Activated T-helper 9 cell treated with anti-CD3 and anti-CD28 coated beads, Interleukin-2, amount 50 U/mL, for 16 hours (primary cell): Measurements from ENCODE around the gene TSC22D2.

Source experiments
- DNase-seq: peaks from one replicate; pipeline ENCODE4 v3.0.0-alpha.2; 2020; ENCODE audit warnings: low read depth

Gene TSC22D2

DNA sequence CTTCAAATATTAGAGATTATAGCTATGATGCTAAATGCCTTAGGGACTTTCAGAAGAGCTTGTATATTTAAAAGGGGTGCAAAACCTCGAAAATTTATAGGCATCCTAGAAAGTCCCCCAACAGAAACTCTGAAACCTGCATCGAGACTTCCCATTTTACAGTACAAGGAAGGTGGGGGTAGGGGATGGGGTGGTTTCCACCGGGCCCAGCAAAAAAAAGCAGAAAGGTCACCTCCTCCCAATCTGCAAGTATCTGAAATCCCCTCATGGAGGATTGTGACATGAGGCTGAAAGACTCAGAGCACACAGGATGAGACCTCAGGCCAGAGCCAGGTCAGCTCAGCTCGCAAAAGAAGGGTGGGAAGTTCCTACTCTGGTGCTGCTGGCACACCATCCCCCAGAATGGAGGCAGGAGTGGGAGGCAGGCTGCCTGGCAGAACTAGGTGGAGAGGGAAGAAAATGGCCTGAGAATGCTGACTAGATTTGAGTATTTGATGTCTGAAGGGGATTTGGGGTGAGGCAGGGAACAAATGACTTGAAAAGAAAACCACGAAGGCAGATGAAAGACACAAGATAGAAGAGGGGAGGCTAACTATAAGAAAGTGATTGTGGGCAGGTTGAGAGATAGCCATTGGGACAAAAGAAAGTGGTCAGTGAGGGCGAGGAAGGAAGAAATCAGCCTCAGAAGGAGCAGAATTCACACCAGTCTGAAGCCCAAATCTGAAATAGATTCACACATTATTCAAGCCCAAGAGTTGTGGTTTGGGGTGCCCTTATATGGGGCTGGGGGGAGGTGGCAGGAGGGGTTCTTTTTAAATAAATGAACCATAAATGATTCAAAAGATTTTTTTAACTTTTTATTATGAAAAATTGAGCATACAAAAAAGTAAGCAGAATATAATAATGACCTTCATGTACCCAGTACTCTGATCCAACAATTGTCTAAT lies 22.5 kb upstream of the TSC22D2 start:
- DNase-seq: no peak

DNA sequence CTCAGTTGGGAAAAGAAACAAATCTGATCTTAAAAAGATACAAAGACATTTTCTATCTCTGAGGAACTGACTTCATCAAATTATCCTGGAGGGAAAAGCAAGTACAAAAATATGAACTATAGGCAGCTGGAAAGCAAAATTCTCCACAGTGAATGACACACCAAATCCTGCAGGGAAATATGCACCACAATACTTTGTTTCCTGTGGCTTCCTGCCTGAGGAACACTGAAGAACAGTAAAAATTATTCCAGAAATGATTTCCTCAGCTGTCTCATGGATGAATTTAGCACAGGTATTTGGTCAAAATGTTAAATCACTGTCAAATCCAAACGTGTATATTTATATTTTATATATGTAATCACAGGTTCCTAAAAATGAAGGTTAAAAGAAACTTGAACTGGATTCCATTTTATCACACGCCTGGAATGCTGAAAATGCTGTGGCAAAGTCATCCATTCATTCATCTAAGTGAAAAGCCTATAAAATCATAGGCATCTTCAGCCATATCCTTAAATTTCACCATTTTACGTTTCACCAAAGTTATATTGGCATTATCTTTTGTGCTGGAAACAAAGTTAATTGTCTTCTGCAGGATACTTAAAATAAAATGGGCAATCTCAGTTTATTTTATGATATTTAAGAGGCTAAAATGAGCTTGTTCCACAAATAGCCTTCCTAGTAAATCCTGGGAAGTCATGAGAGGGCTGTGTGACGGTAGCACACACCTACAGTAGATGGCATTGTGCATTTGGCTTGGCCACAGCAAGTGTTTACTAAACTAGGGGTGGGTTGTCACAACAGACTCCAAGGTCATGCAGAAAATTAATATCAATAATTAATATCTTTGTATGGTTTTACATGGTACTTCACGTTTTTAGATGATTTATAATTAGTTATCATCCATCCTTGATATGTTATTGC lies 19.3 kb upstream of the TSC22D2 start:
- no peak for DNase-seq

DNA sequence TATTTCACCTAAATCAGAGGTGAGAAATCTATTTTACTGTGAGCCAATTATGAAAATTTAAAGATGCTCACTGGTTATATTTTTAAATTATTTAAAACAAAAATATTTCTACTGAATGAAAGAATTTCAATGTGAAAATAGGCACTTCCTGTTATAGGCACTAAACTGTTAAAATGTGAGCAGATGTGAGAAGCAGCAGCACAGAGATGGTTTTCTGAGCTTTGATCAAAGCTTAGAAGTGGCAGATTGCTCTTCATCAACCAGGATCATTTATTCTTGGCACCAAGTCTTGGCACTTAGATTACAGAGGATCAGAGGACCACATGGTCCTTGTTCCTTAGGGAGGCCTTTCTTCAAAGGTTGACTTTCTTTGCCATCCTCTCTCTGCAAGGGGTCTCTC lies 18.0 kb upstream of the TSC22D2 start:
- no peak for DNase-seq

DNA sequence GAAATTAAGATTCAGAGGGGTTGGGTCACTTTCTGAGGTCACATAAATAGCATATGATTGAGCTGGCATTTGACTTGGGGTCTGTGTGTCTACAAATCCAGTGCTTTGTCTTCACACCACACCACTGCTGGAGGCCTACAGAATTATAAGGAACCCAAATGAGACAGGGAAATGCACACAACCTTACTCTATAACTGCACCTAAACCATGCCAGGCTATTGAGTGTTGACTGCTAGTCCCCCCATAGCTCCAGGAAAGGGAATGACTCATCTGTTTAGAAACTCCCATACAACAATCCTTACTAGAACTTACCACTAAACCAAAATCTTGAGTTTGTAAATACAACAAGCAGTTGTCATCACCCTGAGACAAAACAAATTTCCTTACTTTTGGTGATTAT lies 16.9 kb upstream of the TSC22D2 start:
- DNase-seq: no peak

DNA sequence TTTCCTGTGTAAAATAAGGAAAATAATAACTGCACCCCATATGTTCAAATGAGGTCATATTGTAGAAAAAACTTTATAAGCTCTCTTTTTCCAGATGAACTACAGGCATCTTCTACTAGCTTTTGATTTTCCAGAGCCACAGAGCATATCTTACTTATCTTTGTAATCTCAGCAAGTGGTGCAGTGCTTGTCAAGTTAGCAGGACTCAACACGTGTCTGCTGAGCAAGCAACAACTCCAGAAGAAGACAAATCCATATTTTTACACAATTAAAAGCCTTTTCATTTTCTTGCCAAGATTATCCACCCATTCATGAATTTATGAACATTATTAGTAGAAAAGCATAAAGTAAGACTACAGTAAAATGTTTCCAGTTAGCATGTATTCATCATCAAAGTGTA lies 14.4 kb upstream of the TSC22D2 start:
- no peak for DNase-seq

DNA sequence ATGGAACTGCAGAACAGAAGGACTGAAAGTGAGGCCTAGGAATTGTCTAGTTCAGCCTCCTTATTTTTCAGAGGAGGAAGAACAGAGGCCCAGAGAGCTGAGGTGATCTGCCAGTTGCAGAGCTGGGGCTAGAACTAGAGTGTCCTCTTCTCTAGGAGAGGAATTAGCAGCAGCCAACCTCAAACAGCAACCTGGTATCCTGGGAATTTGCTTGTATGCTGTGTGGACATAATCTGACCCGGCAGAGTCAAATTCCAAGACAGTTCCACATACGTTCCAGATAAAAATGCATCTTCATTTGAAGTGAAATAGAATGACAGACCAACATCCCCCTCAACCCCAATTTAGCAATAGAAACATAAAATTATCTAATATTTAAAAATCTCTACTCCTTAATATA lies 13.5 kb upstream of the TSC22D2 start:
- DNase-seq: no peak

DNA sequence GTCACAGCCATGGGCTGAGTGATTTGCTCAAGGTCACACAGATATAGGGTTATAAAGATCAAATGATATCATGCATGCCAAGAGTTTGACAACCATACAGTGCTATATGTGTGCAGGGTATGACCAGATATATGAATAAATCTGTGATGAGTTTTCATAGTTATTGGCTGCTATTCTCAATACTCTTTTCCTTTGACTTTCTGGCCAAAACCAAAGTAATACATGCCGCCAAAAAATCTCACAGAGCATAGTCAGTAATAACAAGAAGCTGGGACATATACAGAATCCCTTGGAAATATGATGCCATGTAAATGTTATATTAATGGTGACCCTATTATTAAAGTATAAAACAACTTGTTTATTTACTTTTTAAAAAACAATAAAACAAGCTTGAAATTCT lies 11.6 kb upstream of the TSC22D2 start:
- no peak for DNase-seq

DNA sequence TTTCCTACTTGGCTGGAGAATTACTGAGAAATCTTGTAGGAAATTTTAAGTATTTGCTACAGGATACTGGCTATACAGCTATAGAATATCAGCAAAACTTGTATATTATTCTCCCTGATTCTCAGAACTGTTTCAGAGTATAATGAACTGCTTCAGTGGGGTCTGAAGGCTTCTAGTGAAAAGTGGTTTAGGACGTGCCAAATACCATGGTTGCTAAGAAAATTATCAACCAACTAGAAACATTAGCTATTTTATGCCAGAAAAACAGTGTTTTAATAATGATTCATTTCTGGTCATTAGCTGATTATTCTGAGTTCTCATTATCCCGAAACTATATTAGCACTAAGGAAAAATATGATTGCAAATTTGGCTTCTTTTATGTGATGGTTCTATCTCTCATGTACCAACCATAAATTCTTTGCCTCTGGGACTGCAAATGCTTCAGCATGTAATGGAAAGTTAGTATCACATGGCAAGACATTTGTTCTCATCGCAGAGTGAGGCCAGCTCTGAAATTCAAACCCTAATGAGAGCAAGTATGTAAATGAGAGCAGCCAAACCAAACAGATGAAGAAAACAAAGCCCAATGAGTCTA lies 11.0 kb upstream of the TSC22D2 start:
- no peak for DNase-seq

DNA sequence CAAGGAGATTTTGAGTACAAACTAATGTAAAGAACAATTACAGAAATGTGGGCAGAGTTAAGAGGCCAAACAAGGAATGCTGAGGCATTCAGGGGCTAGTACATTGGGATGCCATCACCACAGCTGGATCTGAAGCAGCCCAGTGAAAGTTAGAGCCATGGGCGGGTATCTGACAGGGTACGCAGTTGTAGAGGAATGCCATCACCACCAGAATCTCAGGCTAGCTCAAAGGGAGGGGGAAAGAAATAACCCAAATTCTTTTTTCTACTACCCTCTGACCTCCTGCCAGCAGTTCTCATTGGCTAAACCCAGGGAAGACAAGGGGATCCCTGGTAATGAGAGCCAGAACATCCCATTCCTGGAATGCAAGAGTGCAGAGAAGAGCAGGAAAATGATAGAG lies 9.0 kb upstream of the TSC22D2 start:
- DNase-seq: no peak

DNA sequence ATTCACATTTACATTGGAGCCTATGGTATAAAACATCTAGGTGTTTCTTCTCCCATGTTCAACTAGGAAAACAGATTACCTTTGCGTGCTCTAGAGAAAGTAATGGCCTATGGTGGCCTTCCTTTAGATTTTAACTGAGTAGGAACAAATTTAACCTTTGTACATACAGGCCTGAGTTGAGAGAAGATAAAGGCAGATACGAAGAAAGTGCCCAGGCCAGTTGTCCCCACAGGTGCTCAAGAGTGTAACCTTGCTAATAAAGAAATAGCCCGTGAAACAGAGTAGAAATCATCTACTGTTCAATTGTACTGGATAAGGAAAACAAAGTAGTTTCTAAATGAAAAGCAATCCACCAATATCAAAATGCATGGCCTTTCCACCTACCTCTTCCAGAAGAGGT lies 6.8 kb upstream of the TSC22D2 start:
- no peak for DNase-seq

DNA sequence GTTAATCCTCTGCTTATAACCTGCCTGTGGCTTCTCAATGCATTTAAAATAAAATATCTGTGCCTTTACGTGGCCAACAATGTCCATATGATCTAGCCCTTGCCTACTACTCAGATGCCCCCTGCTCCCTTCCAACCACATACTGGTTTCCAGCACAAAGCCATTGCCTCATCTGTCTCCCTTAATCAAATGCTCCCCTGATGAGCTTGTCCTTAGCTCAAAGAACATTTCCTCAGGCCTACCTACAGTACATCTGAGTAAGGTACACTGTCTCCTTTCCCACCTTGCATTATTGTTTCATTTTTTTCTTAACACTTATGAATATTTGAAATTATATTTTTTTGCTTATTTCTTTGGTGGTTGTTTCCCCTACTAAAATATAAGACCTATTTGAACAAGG lies 5.9 kb upstream of the TSC22D2 start:
- DNase-seq: no peak

DNA sequence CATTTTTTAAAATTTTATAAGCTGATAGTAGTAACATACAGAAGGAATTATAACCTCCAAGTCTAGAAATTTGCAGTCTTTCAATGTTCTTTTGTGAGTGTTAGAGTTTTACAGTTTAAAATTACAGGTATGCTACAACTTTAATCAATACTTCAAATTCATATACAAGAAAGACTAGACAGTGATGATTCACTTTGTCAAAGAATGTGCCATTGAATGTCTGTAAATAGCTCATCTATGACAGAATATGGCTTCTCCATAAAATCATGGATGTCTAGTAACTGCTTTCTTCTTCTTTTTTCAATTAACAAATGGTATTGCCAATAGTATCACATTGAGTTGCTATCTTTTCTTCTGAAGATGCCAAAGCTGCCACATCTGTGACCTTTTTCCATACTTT lies 4.1 kb upstream of the TSC22D2 start:
- no peak for DNase-seq

DNA sequence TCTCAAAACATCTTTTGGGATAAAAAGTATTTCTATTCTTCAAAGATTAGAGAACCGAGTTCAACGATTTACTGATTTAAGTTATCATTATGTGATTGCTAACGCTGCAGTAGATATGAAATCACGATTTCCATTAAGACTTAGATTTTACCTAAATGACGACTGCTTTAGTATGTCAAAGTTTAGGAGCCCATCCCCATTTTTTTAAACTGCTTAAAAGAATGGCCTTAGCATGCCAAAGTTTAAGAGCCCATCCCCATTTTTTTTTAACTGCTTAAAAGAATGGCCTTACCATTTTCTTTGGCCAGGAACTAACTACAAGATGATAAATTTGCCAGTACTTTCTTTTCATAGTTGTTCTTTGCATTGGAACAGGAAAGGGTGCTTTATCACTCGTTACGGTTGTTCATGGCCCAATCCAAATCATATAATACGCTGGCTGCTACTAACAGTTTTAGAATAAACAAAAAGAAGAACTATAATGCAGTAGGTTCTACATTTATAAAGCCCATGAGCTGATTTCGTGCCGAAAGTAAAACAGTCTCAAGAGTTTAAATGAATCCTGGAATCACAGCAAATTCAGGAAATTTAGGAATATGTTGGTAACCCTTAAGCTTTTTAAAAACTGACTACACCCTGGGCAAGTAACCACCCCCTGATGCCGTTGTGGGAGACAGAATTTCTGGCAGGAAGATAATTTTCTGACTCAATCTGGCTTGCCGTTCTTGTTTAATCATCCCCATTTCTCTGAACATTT lies 869 bp upstream of the TSC22D2 start:
- DNase-seq: no peak

DNA sequence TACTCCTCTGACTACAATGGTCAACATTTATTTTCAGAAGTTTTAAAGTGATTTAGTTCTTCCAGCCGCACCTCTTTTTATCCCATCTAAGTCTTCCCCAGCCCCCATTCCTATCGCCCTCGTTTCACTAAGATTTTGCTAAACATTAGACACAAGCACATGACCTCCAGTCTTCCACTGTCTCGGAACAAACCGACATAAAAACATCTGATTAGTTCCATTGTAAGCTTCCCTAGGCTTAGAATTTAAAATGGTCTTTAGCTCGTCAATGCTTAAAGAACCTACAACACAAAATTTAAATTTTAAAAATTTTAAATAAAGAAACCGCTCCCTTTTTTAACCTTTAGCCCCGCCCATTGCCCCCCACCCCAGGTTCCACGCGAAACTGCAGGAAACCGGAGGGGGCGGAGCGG lies 284 bp upstream of the TSC22D2 start:
- no peak for DNase-seq

DNA sequence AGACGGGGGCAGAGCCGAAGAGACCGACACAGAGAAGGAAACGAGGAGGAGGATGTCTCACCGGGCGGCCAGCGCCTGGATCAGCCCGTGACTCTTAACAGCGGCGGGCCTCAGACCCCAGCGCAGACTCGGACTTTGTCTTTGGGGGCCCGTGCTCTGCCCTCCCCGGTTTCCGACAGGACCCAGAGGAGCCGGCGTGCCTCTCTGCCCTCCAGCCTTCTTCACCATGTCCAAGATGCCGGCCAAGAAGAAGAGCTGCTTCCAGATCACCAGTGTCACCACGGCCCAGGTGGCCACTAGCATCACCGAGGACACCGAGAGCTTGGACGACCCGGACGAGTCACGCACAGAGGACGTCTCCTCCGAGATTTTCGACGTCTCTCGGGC lies 1.0 kb downstream of the TSC22D2 start:
- DNase-seq: no peak

DNA sequence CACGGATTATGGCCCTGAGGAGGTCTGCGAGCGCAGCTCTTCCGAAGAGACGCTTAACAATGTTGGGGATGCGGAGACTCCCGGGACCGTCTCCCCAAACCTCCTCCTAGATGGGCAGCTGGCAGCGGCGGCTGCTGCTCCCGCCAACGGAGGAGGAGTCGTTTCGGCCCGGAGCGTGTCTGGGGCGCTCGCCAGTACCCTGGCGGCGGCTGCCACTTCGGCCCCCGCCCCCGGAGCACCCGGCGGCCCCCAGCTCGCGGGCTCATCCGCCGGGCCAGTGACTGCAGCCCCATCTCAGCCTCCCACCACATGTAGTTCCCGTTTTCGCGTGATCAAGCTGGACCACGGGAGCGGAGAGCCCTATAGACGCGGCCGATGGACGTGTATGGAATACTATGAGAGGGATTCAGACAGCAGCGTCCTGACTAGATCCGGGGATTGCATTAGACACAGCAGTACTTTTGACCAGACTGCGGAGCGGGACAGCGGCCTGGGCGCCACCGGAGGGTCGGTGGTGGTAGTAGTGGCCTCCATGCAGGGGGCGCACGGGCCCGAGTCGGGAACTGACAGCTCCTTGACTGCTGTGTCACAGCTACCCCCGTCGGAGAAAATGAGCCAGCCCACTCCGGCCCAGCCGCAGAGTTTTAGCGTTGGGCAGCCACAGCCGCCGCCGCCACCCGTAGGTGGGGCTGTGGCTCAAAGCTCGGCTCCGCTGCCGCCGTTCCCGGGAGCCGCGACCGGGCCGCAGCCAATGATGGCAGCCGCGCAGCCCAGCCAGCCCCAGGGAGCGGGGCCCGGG lies 1.6 kb downstream of the TSC22D2 start:
- DNase-seq: peak; percentile 54

DNA sequence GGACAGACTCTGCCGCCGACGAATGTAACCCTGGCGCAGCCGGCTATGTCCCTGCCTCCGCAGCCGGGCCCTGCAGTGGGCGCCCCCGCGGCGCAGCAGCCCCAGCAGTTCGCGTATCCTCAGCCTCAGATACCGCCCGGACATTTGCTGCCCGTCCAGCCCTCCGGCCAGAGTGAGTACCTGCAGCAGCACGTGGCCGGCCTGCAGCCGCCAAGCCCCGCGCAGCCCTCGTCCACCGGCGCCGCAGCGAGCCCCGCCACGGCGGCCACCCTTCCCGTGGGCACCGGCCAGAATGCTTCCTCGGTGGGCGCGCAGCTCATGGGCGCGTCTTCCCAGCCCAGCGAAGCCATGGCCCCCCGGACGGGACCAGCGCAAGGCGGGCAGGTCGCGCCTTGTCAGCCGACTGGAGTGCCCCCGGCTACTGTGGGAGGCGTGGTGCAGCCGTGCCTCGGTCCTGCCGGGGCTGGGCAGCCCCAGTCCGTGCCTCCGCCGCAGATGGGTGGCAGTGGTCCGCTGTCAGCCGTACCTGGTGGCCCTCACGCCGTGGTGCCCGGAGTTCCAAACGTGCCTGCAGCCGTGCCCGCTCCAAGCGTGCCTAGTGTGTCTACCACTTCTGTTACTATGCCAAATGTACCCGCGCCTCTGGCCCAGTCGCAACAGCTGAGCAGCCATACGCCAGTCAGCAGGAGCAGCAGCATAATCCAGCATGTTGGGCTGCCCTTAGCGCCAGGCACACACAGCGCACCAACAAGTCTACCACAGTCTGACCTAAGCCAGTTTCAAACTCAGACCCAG lies 2.4 kb downstream of the TSC22D2 start:
- no peak for DNase-seq

DNA sequence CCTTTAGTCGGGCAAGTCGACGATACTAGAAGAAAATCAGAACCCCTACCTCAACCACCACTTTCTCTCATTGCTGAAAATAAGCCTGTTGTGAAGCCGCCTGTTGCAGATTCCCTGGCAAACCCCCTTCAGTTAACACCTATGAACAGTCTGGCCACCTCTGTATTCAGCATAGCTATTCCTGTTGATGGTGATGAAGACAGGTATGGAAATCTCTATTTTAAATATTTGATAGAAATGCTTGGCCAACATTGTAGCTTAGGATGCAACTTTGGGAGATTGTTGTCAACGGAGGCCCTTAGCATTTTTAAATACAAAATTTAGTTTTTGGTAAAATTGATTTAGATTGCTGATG lies 3.0 kb downstream of the TSC22D2 start:
- DNase-seq: no peak

DNA sequence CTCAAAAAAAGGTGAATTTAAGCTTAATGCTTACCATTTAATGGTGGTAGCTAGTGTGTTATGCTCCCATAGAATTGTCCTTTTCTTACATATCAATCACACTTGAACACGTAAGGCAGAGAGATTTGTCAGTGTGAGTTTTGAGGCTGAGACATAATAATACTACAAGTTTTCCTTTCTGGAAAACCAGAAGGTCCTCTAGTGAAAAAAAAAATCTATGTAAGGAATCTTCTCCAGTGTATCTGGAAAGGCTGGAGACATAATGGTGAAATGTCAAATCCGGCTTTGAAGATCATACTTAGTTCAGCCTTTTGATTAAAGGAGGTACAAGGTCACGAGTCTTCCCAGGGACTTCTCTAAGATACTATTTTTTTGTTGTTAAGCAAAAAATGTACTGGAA lies 3.4 kb downstream of the TSC22D2 start:
- DNase-seq: no peak

DNA sequence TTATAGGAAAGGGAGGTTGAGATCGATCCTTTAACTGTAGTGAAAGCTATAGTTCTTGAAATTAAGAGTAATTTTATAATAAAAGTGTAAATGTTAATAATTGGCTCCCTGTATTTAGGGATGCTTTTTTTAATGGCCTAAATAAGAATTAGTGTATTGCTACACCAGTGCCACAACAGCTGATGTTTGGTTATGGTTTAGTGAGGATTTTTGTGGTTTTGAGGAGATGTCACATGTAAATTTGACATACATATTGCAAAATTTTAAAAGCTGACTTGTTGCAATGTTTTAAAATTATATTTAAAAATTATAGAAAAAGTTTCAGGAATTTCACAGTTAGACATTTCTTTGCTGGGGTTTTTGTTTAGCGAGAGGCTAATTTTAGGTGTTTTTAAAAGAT lies 3.9 kb downstream of the TSC22D2 start:
- DNase-seq: no peak
